HG02885 (cell line): Measurements from ENCODE around the gene PNPLA6.

Source experiments
- ATAC-seq: cut with Tn5 transposase; IDR thresholded peaks from one replicate; pipeline ENCODE4 v1.9.1; 2021; ENCODE audit warnings: mild to moderate bottlenecking; ENCODE audit not compliant: unreplicated experiment, poor library complexity

PNPLA6 gene

GRCh38 chr19:7535047-7535997 lies at the start of gene PNPLA6:
Gene PNPLA6 (plus strand): TSS chr19:7535717. CDS start chr19:7535789, 72 bp downstream.
- peak; percentile 77 for ATAC-seq

- no peak for ATAC-seq
Measured at GRCh38 chr19:7486923-7487322, 48.6 kb upstream of the PNPLA6 start.

GRCh38 chr19:7488736-7489353 lies 46.7 kb upstream of the PNPLA6 start, which contains the start of gene PEX11G:
Gene PEX11G (minus strand): TSS chr19:7489035. CDS start chr19:7489010, 25 bp downstream.
- ATAC-seq, result peak; percentile 82

GRCh38 chr19:7489609-7490044 lies 45.9 kb upstream of the PNPLA6 start:
- no peak for ATAC-seq

- no peak for ATAC-seq
Measured at GRCh38 chr19:7492142-7492541, 43.4 kb upstream of the PNPLA6 start.

DNA sequence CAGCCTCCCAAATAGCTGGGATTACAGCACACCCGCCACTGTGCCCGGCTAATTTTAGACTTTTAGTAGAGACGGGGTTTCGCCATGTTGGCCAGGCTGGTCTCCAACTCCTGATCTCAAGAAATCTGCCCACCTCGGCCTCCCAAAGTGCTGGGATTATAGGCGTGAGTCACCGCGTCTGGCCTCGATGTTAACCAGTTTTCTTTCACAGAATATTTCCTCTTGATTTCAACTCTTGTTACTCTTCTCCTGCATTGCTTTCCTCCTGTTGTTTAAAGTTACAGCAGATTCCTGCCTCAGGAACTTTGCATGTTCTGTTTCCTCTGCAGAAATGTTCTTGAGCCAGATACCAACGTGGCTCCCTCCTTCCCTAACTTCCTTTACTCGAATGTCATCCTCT lies 43.0 kb upstream of the PNPLA6 start:
- ATAC-seq, result no peak

DNA sequence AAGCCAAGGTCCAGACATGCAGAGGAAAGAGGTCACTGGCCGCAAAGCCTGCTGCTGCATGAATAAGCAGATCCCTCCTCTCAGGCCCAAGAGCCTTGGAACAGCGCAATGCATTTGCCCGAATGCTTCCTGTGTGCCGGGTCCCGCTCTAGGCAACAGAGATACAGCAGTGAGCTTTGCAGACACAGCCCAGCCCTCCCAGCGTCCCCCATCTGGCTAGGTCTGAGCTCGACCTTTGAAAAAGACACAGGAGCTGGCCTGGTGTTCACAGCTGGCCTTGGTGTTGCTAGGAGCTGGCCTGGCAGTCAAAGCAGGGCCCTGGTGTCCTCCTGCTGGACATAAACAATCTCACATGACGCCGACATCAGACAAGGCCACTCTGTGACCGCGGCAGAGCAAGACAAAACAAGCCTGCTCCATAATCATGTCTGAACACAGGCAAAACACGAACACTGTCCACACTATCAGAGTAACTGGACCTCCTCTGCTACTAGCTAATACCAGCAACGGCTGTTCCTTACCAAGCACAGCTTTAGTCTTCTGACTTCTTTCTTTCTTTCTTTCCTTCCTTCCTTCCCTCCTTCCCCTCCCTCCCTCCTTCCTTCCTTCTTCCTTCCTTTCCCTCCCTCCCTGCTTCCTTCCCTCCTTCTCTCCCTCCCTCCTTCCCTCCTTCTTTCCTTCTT lies 41.0 kb upstream of the PNPLA6 start:
- no peak for ATAC-seq

DNA sequence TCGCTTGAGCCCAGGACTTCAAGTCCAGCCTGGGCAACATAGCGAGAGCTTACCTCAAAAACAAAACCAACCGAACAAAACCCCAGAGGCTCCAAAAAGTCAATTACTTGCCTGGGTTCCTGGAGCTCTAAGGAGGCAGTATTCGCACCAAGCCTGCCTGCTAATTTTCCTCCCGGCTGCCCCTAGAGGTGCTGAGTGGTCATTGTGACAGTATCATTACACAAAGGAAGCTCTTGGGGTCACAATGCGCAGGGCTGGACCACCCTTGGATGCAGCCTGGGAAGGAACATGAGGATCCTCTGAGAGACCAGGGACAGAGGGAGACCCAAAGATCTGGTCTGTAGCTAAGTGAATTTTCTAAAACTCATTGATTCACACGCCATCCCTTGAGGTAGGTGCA lies 38.2 kb upstream of the PNPLA6 start:
- ATAC-seq, result no peak

DNA sequence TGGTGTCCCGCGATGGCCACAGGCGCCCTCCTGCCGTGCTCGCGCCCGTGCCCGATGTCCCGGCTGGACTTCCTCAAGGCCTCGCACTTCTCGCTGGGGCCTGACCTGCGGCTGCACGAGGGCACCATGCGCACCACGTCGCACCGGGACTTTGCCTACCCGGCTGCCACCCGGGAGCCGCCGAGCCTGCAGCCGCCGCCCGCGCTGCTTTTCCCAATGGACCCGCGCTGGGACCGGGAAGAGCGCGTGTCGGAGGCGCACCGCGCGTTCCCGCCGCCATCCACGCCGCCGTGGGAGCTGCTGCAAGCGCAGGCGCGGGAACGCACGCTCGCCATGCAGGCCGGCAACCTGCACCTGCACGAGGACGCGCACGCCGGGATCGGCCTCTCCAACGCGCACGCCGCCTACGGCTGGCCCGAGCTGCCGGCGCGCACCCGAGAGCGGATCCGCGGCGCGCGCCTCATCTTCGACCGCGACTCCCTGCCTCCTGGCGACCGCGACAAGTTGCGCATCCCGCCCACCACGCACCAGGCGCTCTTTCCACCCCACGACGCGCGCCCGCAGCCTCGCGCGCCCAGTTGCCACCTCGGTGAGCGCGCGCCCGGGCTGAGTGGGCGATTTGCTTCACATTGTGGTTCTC lies 34.6 kb upstream of the PNPLA6 start:
- no peak for ATAC-seq

DNA sequence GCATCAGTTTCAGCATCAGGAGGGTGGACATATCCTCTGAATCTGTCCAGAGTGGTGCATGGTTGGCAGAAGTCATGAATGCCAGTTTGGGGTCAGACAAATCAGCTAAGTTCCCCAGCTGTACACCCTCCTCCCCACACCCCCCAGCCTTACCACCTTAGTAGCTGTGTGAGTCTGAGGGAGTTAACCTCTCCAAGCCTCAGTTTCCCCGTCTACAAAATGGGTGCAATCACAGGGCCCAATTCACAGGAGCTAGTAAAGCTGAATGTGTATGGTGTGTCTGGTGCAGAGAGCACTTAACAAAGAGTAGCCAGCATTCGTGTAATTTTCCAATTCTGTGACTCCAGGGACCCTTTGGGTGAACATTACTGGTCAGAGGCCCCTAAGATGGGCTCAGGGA lies 33.0 kb upstream of the PNPLA6 start:
- ATAC-seq, result no peak

GRCh38 chr19:7504684-7505083 lies 30.8 kb upstream of the PNPLA6 start:
- ATAC-seq, result no peak

DNA sequence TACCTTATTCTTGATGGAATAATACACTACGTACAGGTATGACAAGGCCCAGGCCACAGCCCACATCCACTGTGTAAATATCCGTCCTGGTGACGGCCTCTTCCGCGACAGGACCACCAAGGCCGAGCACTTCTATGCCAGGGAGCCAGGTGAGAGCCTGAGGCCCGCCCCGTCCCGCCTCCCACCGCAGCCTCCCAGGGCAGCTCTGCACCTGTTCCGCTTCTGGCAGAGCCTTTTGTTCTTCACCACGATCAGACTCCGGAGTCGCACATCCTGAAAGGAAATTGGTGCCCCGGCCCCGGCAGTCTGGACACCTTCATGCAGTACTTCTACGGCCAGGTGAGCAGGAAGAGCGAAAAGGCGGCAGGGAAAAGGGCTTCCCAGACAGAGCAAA lies 30.2 kb upstream of the PNPLA6 start:
- no peak for ATAC-seq

DNA sequence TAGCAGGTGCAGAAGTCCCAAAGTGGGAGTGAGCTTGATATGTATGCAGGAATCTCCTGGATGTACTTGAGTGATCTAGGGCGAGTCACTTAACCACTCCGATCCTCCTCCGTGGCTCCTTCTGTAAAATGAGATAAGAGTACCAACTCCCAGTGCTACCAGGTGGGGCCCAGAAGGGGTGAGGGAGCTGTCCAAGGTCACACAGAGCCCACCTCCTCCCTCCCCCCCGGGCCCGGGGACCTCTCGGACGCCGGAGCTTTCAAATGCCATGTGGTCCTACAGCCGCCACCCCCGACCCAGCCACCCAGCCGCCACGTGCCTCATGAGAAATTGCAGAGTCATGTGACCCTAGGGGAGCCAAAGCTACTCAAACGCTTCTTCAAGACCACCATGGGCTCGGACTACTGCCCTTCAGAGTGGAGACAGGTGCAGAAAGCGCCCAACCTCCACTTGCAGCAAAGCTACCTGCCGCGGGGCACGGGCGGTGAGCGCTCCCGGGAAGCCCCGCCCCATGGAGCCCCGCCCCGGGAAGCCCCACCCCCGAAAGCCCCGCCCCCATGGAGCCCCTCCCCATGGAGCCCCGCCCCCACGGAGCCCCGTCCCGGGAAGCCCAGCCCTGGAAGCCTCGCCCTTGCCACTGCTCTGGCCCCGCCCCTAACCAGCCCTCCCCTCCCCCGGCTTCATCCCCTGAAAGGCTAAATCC lies 29.7 kb upstream of the PNPLA6 start:
- ATAC-seq, result no peak

DNA sequence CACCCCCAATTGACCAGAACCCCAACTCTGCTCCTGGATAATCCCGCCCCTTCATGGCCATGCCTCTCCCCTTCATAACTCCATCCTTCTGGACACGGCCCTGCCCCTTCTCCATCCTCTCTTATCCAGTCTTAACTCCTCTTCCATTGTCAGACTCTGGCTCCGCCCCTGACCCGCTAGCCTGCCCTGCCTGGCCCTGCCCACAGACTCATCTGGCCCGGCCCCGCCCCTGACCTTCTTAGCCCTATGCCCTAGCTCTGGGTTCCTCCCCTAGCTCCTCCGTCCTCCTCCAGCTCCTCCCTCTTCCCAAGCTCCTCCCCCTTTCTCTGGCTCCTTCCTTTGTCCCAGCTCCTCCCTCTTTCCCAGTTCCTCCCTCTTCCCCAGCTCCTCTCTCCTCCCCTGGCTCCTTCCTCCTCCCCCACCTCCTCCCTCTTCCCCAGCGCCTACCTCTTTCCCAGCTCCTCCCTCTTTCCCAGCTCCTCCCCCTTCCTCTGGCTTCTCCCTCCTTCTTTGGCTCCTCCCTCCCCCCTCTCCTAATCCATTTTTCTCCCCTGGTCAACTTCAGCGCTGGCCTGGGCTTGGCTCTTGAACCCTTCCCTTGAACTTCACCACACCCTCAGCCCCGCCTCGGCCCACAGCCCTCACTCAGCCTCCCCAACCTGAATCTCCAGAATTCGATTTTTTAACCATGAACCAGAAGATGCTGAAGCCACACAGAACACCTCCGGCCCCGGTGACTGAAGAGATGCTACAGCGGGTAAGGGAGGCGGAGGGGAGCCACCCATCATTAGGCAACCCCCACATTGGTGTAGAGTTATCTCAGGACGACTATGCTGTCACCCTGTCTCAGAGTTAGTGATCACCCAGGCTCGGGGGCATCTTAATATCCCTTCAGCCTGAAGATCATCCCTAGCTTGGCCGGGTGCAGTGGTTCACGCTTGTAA lies 28.9 kb upstream of the PNPLA6 start:
- ATAC-seq, result no peak

DNA sequence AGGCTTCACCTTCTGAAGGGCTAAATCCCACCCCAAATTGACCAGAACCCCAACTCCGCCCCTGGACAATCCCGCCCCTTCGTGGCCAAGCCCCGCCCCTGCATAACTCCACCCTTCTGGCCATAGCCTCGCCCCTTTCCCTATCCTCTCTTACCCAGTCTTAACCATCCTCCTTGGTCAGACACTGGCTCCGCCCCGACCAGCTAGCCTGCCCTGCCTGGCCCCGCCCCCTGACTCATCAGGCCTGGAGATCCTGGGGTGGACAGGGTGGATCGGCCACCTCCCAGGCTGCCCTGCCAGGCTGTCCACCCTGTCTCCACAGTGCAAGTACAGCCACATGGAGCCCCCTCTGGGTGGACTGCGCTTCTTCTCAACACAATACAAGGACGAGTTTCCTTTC lies 27.6 kb upstream of the PNPLA6 start:
- no peak for ATAC-seq

DNA sequence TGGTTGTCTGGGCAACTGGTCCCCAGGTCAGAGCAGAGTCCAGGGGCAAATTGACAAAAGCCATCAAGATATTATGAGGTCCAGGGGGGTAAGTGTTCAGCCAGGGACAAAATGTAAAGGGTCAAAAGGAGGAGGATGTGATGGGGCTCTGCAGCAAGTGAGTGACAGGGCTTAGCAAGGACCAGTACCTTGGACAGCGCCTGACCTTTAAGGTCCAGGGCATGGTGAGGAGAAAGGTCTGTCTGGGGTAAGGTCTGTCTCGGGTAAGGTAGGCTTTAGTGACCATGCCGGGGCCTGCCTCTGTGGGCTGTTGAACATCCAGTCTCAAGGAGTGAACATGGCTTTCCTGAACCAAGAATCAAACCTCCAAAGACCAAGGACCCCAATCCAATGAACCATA lies 25.9 kb upstream of the PNPLA6 start:
- ATAC-seq, result no peak

DNA sequence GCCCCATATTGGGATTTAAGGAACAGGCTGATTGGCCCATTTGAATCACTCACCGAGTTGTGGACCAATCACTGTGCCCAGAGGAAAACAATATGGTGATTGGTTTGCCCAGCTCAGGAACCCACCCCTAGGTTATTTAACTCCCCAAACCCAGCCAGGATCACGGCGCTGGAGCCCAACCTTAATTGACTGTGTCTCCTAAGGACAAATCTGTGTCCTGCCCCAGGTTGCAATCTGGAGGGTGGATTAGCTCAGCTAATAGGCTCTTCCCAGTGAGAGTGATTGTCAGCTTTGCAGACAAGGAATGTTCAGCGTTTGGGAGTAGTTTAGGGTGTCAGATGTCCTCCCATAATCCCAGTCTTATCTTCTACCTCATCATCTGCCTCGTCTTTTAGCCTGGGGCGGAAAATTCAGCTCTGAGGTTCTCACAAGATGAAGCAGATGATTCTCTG lies 23.1 kb upstream of the PNPLA6 start:
- no peak for ATAC-seq

GRCh38 chr19:7513809-7514642 lies 21.5 kb upstream of the PNPLA6 start:
- no peak for ATAC-seq
